ENCODE data around the gene NR0B1.

NR0B1 gene

DNA sequence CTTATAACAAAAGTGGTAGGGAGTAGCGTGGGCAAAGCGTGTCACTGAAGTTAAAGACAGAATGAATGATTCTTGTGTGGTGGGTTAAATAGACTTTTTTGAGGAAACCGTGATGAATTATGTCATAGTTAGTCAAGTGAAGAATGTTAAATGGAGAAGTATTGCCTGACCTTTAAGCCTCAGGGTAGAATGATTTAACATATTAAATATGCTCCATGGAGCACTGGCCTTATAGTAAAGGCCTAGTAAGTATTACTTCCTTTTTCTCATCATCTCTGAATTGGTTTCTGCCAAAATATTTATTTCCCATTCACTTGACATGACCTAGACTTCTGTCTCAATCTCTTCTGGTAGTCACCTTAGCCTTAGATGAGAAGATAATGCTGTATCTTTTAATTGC is 38.6 kb downstream of the NR0B1 start:
- no peak for DNase-seq (ENCODE audit: low spot score)

DNA sequence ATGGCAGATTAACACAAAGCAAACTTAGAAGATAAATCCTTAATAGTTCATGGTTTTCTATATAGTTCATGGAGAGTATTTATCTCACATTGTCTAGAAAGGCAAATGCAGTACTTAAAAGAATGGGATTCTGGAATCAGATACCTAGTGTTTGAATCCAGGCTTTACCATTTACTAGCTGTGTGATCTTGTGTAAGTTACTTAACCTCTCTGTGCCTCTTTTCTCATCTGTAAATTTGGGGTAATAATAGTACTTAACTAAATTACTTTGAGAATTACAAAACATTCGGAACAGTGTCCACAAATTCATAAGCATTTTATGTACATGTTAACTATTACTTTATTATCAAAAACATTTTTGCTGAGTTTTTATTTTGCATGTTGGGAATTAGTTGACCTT is 46.4 kb downstream of the NR0B1 start:
- DNase-seq (ENCODE audit: low spot score), result no peak

DNA sequence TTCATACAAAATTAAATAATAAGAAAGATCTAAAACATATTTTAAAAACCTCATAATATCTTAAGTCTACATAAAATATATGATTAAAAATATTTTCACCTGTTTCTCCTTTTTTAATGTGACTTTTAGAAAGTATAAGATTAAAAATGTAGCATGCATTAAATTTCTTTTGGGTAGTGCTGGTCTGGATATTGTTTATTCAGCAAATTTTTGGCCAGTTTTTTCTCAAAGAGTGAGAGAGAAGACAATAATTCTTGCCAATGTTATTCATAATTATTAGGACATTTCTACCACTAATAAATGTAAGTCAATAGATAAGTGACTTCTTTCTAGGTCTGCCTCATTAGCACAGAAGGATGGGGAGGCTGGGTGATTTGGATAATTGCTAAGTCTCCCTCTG is 48.2 kb downstream of the NR0B1 start:
- no peak for DNase-seq (ENCODE audit: low spot score)

DNA sequence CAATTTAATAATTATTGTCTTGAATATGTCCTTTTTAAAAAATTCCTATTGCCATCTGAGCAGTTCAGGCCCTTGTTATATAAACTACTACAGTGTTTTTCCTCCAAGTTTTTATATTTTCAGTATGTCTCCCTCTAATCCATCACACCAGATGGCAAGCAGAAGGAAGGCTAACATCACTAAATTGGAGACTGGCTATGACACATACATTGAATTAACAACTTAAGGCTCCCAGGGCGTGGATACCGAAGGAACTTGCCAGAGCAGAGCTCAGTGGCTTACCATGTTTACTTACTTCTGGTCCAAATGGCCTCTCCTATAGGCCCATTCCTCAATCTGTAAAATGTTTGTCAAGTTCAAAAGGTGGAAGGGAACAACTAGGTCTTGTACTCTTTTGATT is 49.3 kb downstream of the NR0B1 start:
- no peak for DNase-seq (ENCODE audit: low spot score)

All from ecto neural progenitor cell (in vitro differentiated cells).